Left kidney (tissue), 2 donors: Measurements from ENCODE around the gene RPS6KA2. TPM values are rescaled to one million over a fixed set of nuclear protein-coding genes. Genes with fewer than 3 reads are reported as not detected.
A peak's percentile ranks its signal among the peaks of the same experiment; 100 is the strongest.

Experiments used
- DNase-seq: peaks from one replicate; pipeline ENCODE4 v3.0.0-alpha.2; 2013
- polyA plus RNA-seq: library from polyadenylated mRNA; unstranded; fragments of 120-200 nt; gene quantifications from one replicate; pipeline ENCODE4 v1.2.1, GENCODE V29; 2013; ENCODE audit not compliant: insufficient read length

The RPS6KA2 gene
- polyA plus RNA-seq, 1 donor = 29.2 TPM

GRCh38 chr6:166467436-166468000 lies 159.5 kb downstream of the RPS6KA2 start:
- DNase-seq = no peak

DNA sequence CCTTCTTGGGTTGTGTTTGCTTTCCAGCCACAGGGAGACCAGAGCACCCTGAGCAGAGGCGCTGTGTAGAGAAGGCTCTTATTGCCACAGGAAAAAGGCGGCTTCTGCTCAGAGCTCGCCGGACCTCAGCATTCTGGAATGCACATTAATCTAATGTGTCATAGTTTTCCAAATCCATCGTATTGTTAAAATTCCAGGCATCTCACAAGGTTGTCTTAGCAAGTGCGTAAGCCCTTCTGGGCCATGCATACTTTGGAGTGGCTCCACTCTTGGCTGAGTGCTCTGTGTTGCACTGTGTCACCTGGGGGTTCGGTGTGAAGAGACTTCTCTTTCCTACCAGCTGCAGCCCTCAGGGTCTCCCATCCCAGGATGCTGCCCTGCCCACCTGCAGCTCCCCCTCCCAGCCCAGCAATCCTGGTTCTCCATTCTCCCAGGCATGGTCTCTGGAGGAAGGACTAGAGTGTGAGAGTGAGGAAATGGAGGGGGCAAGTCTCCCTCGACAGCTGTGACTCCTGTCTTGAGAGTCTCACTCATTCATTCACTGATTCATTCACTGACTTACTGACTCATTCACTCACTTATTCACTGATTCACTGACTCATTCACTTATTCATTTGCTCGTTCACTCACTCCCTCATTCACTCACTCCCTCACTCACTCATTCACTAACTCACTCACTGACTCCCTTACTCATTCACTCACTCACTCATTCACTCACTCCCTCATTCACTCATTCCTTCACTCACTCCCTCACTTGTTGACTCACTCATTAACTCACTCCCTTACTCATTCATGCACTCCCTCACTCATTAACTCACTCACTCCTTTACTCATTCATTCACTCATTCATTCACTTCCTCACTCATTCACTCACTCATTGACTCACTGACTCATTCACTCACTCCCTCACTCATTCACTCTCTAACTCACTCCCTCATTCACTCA lies 160.6 kb downstream of the RPS6KA2 start:
- DNase-seq = no peak

DNA sequence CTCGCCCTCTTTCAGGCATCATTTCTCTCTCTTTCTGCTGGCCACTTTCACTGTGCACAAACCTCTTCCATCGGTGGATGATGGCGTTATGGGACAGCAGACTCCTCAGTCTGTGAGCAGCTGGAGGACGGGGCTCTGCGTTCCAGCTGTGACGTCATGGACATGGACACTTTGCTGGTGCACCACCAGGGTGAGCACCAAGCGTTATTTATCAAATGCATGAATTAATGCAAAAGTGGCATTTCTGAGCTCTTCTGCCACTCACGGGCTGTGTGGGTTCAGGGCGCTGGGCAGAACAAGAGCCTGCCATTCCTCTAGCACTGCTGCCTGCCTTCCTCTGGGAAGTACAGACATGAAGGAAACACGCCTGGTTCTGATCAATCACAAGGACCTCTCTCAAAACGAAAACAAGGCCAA lies 161.4 kb downstream of the RPS6KA2 start:
- no peak for DNase-seq

GRCh38 chr6:166465003-166465399 lies 162.1 kb downstream of the RPS6KA2 start:
- no peak for DNase-seq

DNA sequence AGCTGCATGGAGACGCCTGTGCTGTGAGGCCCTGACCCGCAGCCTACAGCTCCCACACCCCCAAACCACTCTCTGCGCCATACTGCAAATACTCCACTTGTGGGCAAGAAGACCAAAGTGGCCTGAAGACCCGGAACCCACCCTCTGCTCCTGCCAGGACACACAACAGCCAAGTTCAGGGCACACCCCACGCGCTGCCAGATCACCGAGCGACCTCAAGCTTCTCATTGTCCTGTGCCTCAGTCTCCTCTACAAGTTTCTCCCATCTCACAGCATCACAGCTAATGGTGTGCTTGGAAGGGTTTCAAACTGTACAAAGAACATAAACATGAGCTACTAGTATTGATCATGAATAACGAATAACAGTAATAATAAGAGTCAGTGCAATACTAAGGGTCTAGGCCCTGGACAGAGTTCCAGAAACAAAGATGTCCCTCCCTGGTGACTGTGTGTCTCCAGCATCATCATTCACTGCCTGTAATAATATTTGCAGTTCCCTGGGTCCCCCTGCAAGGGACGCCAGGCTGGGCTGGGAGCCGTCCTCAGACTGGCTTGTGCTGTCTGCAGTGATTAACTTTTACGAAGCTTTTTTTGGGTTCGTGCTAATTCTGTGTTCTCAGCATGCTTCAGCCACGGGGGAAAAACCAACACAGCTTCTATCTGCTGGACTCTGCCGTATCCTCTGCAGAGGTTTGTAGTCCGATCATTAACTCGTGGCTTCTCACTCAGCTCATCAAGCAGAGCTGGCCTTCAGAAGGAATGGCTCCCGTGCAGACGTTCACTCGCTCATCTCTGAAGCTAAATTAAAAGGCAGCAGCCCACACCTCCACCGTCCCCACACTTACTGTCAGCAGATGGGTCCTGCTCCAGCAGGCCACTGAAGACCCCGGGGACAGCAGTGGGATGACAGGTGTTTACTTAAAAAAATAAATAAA lies 162.7 kb downstream of the RPS6KA2 start:
- no peak for DNase-seq

DNA sequence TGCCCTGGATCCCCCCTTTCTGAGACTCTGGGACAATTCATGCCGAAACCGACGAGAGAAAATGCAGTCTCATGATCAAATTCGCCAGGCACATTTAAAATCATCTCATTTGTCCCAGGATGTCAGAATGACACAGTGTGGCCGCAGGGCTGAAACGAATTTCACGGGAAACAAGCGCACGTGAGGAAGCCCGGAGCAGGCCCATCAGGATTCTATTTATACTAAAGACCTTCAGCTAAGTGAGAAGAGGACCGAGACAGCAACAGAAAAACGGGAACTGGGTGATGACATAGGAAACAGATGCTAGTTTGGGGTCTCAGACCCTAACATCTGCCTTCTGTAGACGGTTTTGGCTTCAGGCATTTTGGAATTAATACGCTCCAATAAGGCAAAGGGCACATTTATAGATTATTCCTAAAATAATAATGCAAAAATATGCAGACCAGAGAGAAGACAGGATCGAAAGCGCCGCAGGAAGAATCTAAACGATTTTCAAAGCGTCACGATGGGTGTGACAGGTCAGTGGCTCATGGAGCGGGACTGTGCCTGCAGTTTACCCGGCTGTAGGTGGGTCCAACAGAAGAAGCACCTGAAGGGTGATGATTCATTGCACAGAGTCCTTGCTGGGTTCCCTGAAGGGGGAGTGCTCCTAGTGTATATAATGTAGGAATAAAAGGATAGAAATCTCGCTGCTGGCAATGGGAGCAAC lies 163.5 kb downstream of the RPS6KA2 start:
- DNase-seq = no peak

GRCh38 chr6:166462461-166463135 lies 164.5 kb downstream of the RPS6KA2 start:
- no peak for DNase-seq

GRCh38 chr6:166461821-166462460 lies 165.1 kb downstream of the RPS6KA2 start:
- no peak for DNase-seq

- no peak for DNase-seq
Observed at GRCh38 chr6:166460473-166461437, 166.3 kb downstream of the RPS6KA2 start.

DNA sequence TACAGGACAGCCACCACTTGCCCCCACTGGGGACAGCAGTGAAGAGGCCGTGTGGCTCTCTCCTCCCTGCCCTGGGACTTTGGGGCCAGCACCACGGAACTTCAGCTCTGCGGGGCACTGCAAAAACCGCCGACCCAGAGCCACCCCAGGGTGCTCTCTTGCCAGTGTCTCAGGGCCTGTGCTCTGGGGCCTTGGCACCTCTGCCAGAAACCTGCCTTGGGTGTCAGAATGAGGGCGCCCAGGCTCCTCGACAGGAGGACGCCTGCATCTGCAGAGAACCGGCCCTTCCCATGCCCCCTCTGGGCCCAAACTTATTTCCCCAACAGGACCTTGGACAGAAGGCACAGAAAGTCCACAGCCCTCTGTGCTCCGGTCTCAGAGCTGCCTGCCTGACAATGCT lies 167.1 kb downstream of the RPS6KA2 start:
- no peak for DNase-seq

DNA sequence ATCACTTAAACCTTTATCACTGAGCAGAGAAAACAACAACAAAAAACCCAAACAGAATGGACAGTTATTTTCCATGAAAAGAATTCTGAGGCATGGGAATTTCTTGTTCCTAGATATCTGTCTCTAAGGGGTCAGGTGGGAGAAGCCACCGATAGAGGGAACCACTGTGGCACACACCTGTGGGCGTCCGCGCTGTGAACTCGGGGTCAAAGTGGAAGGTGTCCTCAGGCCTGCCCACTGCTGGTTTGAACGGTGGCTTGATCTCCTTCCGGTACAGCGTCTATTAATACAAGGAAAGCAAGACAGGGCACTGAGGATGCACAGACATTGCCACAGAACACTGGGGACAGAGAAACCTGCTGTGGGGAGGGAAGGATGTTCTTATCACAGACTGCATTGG lies 167.8 kb downstream of the RPS6KA2 start:
- DNase-seq = no peak

DNA sequence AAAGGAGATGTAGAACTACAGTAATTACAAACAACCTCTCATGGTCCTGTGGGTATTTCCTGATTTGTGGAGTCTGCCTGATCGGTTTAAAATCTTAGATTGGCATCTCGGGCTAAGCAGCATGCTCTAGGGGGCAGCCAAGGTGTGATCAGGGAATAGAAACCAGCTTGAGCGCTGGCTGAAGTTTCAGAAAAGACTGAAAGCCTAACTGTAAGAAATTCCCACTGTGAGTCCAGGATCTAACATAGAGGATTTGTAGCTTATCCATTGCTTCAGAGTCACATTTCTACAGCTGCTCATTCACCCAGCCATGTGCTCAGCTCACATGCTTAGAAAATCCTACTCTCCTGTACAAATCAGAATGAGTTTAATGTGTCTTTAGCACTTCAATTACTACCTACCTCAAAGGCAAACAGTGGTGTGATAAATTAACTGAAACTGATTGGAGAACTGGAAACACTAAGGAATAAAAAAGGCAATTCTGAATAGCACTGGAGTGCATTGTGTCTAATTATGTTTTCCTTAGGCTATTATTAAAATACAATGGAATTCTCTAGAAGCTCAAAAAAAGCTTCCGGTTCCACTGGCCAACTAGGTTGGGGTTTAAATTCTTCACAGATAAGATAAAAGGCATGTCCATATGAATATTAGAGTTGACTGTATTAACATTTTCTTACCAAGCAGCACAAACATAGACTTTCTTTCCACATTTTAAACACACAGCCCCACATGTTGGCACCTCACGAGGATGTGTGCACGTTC lies 170.5 kb downstream of the RPS6KA2 start:
- peak; percentile 48 for DNase-seq

GRCh38 chr6:166454692-166455515 lies 172.1 kb downstream of the RPS6KA2 start:
- no peak for DNase-seq

DNA sequence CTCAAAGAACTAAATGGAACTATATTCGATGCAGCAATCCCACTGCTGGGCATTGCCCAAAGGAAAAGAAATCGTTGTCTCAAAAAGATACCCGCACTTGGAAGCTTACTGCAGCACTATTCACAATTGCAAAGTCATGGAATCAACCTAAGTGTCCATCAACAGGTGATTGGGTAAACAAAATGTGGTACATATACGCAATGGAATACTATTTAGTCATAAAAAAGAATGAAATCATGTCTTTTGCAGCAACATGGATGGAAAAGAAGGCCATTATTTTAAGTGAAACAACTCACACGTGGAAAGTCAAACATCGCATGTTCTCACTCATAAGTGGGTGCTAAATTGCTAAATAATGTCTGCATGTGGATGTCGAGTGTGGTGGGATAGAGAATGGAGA lies 173.4 kb downstream of the RPS6KA2 start:
- no peak for DNase-seq

DNA sequence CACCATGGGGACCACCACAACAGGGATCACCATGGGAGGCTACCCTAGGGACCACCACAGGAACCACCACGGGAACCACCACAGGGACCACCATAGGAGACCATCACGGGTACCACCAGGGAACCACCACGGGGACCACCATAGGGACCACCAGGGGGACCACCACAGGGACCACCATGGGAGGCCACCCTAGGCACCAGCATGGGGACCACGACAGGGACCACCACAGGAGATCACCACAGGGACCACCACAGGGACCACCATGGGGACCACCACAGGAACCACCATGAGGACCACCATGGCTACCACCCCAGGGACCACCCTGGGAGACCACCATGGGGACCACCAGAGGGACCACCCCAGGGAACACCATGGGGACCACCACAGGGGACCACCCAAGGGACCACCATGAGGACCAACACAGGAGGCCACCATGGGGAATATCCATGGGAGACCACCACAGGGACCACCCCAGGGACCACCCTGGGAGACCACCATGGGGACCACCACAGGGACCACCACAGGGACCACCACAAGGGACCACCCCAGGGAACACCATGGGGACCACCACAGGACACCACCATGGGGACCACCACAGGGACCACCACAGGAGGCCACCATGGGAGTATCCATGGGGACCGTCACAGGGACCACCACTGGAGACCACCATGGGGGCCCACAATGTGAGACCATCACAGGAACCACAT lies 176.7 kb downstream of the RPS6KA2 start:
- DNase-seq = no peak

GRCh38 chr6:166449641-166450040 lies 177.4 kb downstream of the RPS6KA2 start:
- no peak for DNase-seq

DNA sequence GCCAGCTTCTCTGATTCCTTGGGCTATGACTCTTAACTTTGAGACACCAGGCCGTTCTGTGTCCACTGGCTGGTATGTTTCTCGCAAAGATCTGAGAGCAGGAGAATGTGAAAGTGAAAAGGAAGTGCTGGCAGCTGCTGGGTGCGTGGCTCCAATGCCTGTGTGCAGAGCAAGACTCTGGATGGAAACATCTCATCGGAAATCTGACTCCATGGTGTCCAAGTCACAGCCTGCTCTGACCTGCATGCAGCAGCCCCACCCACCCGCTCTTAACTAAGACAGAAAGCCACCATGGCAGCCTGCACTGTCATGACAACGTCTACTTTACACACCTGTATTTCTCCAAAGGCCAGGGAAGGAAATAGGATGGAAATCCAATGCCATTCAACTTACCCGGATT lies 178.0 kb downstream of the RPS6KA2 start:
- DNase-seq = no peak
